GM23338 (cell line): ENCODE results near the gene ACADS. TPM values are rescaled to one million over a fixed set of nuclear protein-coding genes. Genes with fewer than 3 reads are reported as not detected.

Source experiments
- ATAC-seq: fragments of 200-7000 bp; cut with Tn5 transposase; 3 replicates; pipeline ENCODE4 v1.9.1; 2020
- DNase-seq: peaks from one replicate; pipeline ENCODE4 v3.0.0-alpha.2; 2015; ENCODE audit warnings: low spot score
- H2AFZ ChIP-seq: fragments of 200-600 bp; sonication (generic); 2 replicates; pipeline ENCODE4 v1.8.0; 2016; ENCODE audit warnings: antibody characterized with exemption, mild to moderate bottlenecking, moderate library complexity
- H3F3A ChIP-seq: fragments of 200-600 bp; sonication (generic); replicated peaks from 2 replicates; pipeline ENCODE4 v1.8.0; 2017; ENCODE audit warnings: antibody characterized with exemption, mixed run types, low read depth
- H3K27ac ChIP-seq: fragments of 200-600 bp; sonication (generic); 2 replicates; pipeline ENCODE4 v1.6.1; 2016; ENCODE audit warnings: low read depth
- H3K27me3 ChIP-seq: fragments of 200-600 bp; sonication (generic); 2 replicates; pipeline ENCODE4 v1.8.0; 2016; ENCODE audit warnings: mild to moderate bottlenecking, mixed run types, moderate library complexity; ENCODE audit not compliant: insufficient read depth
- H3K36me3 ChIP-seq: fragments of 200-600 bp; sonication (generic); 2 replicates; pipeline ENCODE4 v1.8.0; 2016; ENCODE audit warnings: mild to moderate bottlenecking; ENCODE audit not compliant: insufficient read depth
- H3K4me1 ChIP-seq: fragments of 200-600 bp; sonication (generic); 2 replicates; pipeline ENCODE4 v1.8.0; 2016; ENCODE audit warnings: mild to moderate bottlenecking, moderate library complexity; ENCODE audit not compliant: insufficient read depth
- H3K4me2 ChIP-seq: fragments of 200-600 bp; sonication (generic); 2 replicates; pipeline ENCODE4 v1.7.1; 2017; ENCODE audit warnings: mixed run types
- H3K4me3 ChIP-seq: fragments of 200-600 bp; sonication (generic); 2 replicates; pipeline ENCODE4 v1.6.1; 2016; ENCODE audit warnings: mixed run types
- H3K79me2 ChIP-seq: fragments of 200-600 bp; sonication (generic); replicated peaks from 2 replicates; pipeline ENCODE4 v1.8.0; 2017; ENCODE audit warnings: mild to moderate bottlenecking; ENCODE audit not compliant: insufficient read depth
- H3K9me2 ChIP-seq: fragments of 200-600 bp; sonication (generic); 2 replicates; pipeline ENCODE4 v1.8.0; 2017; ENCODE audit not compliant: insufficient read depth
- H4K20me1 ChIP-seq: fragments of 200-600 bp; sonication (generic); replicated peaks from 2 replicates; pipeline ENCODE4 v1.8.0; 2017; ENCODE audit warnings: mild to moderate bottlenecking; ENCODE audit not compliant: insufficient read depth
- H3K27ac Mint-ChIP-seq: 2 replicates; pipeline ENCODE4 v1.8.0; 2020; ENCODE audit warnings: inconsistent platforms, mild to moderate bottlenecking, moderate library complexity, mixed read lengths
- H3K27me3 Mint-ChIP-seq: 3 replicates; pipeline ENCODE4 v1.8.0; 2022; ENCODE audit warnings: low read depth, mild to moderate bottlenecking, moderate library complexity, mixed read lengths, inconsistent platforms; ENCODE audit not compliant: insufficient read depth, poor library complexity
- H3K36me3 Mint-ChIP-seq: 3 replicates; pipeline ENCODE4 v1.8.0; 2021; ENCODE audit warnings: low read depth, mild to moderate bottlenecking, inconsistent platforms, moderate library complexity, mixed read lengths
- H3K4me1 Mint-ChIP-seq: 3 replicates; pipeline ENCODE4 v1.8.0; 2020; ENCODE audit warnings: mild to moderate bottlenecking, inconsistent platforms, mixed read lengths
- H3K4me3 Mint-ChIP-seq: 3 replicates; pipeline ENCODE4 v1.8.0; 2021; ENCODE audit warnings: moderate library complexity, mild to moderate bottlenecking, inconsistent platforms, mixed read lengths
- H3K9me3 Mint-ChIP-seq: 3 replicates; pipeline ENCODE4 v1.8.0; 2020; ENCODE audit warnings: moderate library complexity, mild to moderate bottlenecking, inconsistent platforms, mixed read lengths
- CREB1 ChIP-seq: fragments of 250-450 bp; sonication (Bioruptor Pico); IDR thresholded peaks from 2 replicates; pipeline ENCODE4 v1.5.0; 2020; ENCODE audit warnings: low read depth, mild to moderate bottlenecking, moderate library complexity
- EZH2 ChIP-seq: fragments of 200-600 bp; sonication (generic); IDR thresholded peaks from one replicate; pipeline ENCODE4 v1.8.0; 2017; ENCODE audit warnings: antibody characterized with exemption, mild to moderate bottlenecking, low read depth; ENCODE audit not compliant: unreplicated experiment
- EZH2phosphoT487 ChIP-seq: fragments of 200-600 bp; sonication (generic); IDR thresholded peaks from one replicate; pipeline ENCODE4 v1.8.1; 2018; ENCODE audit warnings: antibody characterized with exemption; ENCODE audit not compliant: unreplicated experiment
- JUNB ChIP-seq: IDR thresholded peaks from one replicate; pipeline ENCODE4 v1.6.1; 2016; ENCODE audit warnings: antibody characterized with exemption; ENCODE audit not compliant: unreplicated experiment
- NANOG ChIP-seq: IDR thresholded peaks from 2 replicates; pipeline ENCODE4 v1.6.1; 2016; ENCODE audit warnings: antibody characterized with exemption, borderline replicate concordance
- POLR2AphosphoS5 ChIP-seq: IDR thresholded peaks from 2 replicates; pipeline ENCODE4 v1.6.1; 2016; ENCODE audit warnings: antibody characterized with exemption, low read depth
- STAT1 ChIP-seq: IDR thresholded peaks from one replicate; pipeline ENCODE4 v1.6.1; 2016; ENCODE audit warnings: antibody characterized with exemption; ENCODE audit not compliant: unreplicated experiment
- ZNF114 ChIP-seq: fragments of 250-450 bp; sonication (Bioruptor Pico); IDR thresholded peaks from 2 replicates; pipeline ENCODE4 v1.5.0; 2020; ENCODE audit warnings: mild to moderate bottlenecking, moderate library complexity
- ZNF331 ChIP-seq: fragments of 250-450 bp; sonication (Bioruptor Pico); IDR thresholded peaks from 2 replicates; pipeline ENCODE4 v1.5.0; 2020; ENCODE audit warnings: low read depth, mild to moderate bottlenecking, moderate library complexity
- polyA plus RNA-seq: library from polyadenylated mRNA; unstranded; fragments of >200 nt; fragmentation: Nextera tagmentation; extraction: Ambion mirVana; gene quantifications from 2 replicates; pipeline ENCODE4 v1.2.1, GENCODE V29; 2016
- total RNA-seq: library from RNA; depleted of rRNA; stranded (reverse); fragments of >200 nt; shearing (Covaris generic); gene quantifications from 2 replicates; pipeline ENCODE4 v1.2.3, GENCODE V29; 2014
- TF ChIP-seq, protein P1 (sequence below): IDR thresholded peaks from one replicate; pipeline ENCODE4 v1.6.1; 2018; ENCODE audit warnings: antibody characterized with exemption; ENCODE audit not compliant: unreplicated experiment
- TF ChIP-seq, protein P2 (sequence below), 2 experiments: fragments of 200-600 bp in 1 of 2; sonication (generic) in 1 of 2; conservative IDR thresholded peaks; 2 replicates each; pipeline versions ENCODE4 v1.5.1 to v1.6.1; 2016 to 2017; ENCODE audit warnings: antibody characterized with exemption in 2 of 2, low read depth in 2 of 2, mild to moderate bottlenecking in 2 of 2, moderate library complexity in 1 of 2
- TF ChIP-seq, protein P3 (sequence below): fragments of 250-450 bp; sonication (Bioruptor Pico); IDR thresholded peaks from 2 replicates; pipeline ENCODE4 v1.5.0; 2020; ENCODE audit warnings: mild to moderate bottlenecking, moderate library complexity
- TF ChIP-seq, protein P4 (sequence below): IDR thresholded peaks from 2 replicates; pipeline ENCODE4 v1.6.1; 2016; ENCODE audit warnings: antibody characterized with exemption

ACADS gene
- total and polyA plus RNA-seq, 2 experiments from 2014 or later = 3.1 to 5.7 TPM

DNA sequence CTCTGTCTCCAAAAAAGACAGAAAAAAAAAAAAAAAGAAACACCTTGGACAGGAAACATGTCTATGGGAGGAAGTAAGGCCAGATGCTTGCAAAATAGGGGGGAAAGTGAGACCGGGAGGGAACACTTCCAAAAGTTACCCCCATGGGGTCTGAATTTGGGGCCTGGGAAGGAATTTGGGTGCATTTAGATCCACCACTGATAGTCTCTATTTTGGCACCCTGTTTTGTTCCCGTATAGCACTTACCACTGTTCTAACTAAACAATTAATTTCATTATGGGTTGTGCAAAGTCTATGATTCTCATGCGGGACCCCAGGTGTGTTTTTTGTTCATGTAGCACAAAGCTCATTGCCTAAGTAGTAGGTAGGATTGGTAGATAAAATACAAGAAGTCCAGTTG is 40.1 kb upstream of the ACADS start:
- Mint-ChIP-seq H3K4me3 (peak overlapping the region; percentile 84), H3K27ac (no peak overlapping the region), H3K9me3 (no peaks in the 10 kb centered on the region), H3K36me3 (no peaks in the 10 kb centered on the region; the same call in 2 of the 3 replicates), H3K4me1 (peaks cover 24% of the 10 kb centered on the region), H3K27me3 (peaks cover 2% of the 10 kb centered on the region)
- ATAC-seq (no peak), DNase-seq (no peak)
- Histone ChIP-seq H3F3A (peaks cover 3% of the 10 kb centered on the region; the same call in 1 of the 2 replicates), H4K20me1 (peaks cover 22% of the 10 kb centered on the region; the same call in 1 of the 2 replicates), H3K4me3 (peak overlapping the region; percentile 99), H3K27ac (no peak overlapping the region), H3K27me3 (no peaks in the 10 kb centered on the region), H3K9me2 (no peaks in the 10 kb centered on the region), H3K4me2 (peak overlapping the region; percentile 95), H3K36me3 (no peaks in the 10 kb centered on the region), H3K4me1 (peaks cover 24% of the 10 kb centered on the region), H3K79me2 (peaks cover 33% of the 10 kb centered on the region), H2AFZ (peak overlapping the region; percentile 63)
- TF ChIP-seq CREB1 (CRISPR knock-in tag) = no peak
- no peak for TF ChIP-seq EZH2
- TF ChIP-seq STAT1 = no peak
- TF ChIP-seq, protein P1, sequence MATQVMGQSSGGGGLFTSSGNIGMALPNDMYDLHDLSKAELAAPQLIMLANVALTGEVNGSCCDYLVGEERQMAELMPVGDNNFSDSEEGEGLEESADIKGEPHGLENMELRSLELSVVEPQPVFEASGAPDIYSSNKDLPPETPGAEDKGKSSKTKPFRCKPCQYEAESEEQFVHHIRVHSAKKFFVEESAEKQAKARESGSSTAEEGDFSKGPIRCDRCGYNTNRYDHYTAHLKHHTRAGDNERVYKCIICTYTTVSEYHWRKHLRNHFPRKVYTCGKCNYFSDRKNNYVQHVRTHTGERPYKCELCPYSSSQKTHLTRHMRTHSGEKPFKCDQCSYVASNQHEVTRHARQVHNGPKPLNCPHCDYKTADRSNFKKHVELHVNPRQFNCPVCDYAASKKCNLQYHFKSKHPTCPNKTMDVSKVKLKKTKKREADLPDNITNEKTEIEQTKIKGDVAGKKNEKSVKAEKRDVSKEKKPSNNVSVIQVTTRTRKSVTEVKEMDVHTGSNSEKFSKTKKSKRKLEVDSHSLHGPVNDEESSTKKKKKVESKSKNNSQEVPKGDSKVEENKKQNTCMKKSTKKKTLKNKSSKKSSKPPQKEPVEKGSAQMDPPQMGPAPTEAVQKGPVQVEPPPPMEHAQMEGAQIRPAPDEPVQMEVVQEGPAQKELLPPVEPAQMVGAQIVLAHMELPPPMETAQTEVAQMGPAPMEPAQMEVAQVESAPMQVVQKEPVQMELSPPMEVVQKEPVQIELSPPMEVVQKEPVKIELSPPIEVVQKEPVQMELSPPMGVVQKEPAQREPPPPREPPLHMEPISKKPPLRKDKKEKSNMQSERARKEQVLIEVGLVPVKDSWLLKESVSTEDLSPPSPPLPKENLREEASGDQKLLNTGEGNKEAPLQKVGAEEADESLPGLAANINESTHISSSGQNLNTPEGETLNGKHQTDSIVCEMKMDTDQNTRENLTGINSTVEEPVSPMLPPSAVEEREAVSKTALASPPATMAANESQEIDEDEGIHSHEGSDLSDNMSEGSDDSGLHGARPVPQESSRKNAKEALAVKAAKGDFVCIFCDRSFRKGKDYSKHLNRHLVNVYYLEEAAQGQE = no peak
- no peak for TF ChIP-seq JUNB
- TF ChIP-seq, protein P2, sequence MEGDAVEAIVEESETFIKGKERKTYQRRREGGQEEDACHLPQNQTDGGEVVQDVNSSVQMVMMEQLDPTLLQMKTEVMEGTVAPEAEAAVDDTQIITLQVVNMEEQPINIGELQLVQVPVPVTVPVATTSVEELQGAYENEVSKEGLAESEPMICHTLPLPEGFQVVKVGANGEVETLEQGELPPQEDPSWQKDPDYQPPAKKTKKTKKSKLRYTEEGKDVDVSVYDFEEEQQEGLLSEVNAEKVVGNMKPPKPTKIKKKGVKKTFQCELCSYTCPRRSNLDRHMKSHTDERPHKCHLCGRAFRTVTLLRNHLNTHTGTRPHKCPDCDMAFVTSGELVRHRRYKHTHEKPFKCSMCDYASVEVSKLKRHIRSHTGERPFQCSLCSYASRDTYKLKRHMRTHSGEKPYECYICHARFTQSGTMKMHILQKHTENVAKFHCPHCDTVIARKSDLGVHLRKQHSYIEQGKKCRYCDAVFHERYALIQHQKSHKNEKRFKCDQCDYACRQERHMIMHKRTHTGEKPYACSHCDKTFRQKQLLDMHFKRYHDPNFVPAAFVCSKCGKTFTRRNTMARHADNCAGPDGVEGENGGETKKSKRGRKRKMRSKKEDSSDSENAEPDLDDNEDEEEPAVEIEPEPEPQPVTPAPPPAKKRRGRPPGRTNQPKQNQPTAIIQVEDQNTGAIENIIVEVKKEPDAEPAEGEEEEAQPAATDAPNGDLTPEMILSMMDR (conservative IDR thresholded peaks at IDR 0.05; ENCODE audit: low read depth in 2 of 2) = no peak
- TF ChIP-seq NANOG = no peak
- TF ChIP-seq POLR2AphosphoS5 = no peak
- no peak for TF ChIP-seq ZNF114 (CRISPR knock-in tag)
- TF ChIP-seq, protein P3, sequence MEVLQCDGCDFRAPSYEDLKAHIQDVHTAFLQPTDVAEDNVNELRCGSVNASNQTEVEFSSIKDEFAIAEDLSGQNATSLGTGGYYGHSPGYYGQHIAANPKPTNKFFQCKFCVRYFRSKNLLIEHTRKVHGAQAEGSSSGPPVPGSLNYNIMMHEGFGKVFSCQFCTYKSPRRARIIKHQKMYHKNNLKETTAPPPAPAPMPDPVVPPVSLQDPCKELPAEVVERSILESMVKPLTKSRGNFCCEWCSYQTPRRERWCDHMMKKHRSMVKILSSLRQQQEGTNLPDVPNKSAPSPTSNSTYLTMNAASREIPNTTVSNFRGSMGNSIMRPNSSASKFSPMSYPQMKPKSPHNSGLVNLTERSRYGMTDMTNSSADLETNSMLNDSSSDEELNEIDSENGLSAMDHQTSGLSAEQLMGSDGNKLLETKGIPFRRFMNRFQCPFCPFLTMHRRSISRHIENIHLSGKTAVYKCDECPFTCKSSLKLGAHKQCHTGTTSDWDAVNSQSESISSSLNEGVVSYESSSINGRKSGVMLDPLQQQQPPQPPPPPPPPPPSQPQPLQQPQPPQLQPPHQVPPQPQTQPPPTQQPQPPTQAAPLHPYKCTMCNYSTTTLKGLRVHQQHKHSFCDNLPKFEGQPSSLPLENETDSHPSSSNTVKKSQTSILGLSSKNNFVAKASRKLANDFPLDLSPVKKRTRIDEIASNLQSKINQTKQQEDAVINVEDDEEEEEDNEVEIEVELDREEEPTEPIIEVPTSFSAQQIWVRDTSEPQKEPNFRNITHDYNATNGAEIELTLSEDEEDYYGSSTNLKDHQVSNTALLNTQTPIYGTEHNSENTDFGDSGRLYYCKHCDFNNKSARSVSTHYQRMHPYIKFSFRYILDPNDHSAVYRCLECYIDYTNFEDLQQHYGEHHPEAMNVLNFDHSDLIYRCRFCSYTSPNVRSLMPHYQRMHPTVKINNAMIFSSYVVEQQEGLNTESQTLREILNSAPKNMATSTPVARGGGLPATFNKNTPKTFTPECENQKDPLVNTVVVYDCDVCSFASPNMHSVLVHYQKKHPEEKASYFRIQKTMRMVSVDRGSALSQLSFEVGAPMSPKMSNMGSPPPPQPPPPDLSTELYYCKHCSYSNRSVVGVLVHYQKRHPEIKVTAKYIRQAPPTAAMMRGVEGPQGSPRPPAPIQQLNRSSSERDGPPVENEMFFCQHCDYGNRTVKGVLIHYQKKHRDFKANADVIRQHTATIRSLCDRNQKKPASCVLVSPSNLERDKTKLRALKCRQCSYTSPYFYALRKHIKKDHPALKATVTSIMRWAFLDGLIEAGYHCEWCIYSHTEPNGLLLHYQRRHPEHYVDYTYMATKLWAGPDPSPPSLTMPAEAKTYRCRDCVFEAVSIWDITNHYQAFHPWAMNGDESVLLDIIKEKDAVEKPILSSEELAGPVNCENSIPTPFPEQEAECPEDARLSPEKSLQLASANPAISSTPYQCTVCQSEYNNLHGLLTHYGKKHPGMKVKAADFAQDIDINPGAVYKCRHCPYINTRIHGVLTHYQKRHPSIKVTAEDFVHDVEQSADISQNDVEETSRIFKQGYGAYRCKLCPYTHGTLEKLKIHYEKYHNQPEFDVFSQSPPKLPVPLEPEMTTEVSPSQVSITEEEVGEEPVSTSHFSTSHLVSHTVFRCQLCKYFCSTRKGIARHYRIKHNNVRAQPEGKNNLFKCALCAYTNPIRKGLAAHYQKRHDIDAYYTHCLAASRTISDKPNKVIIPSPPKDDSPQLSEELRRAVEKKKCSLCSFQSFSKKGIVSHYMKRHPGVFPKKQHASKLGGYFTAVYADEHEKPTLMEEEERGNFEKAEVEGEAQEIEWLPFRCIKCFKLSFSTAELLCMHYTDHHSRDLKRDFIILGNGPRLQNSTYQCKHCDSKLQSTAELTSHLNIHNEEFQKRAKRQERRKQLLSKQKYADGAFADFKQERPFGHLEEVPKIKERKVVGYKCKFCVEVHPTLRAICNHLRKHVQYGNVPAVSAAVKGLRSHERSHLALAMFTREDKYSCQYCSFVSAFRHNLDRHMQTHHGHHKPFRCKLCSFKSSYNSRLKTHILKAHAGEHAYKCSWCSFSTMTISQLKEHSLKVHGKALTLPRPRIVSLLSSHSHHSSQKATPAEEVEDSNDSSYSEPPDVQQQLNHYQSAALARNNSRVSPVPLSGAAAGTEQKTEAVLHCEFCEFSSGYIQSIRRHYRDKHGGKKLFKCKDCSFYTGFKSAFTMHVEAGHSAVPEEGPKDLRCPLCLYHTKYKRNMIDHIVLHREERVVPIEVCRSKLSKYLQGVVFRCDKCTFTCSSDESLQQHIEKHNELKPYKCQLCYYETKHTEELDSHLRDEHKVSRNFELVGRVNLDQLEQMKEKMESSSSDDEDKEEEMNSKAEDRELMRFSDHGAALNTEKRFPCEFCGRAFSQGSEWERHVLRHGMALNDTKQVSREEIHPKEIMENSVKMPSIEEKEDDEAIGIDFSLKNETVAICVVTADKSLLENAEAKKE (CRISPR knock-in tag) = no peak
- no peak for TF ChIP-seq EZH2phosphoT487
- TF ChIP-seq, protein P4, sequence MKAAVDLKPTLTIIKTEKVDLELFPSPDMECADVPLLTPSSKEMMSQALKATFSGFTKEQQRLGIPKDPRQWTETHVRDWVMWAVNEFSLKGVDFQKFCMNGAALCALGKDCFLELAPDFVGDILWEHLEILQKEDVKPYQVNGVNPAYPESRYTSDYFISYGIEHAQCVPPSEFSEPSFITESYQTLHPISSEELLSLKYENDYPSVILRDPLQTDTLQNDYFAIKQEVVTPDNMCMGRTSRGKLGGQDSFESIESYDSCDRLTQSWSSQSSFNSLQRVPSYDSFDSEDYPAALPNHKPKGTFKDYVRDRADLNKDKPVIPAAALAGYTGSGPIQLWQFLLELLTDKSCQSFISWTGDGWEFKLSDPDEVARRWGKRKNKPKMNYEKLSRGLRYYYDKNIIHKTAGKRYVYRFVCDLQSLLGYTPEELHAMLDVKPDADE = no peak
- no peak for TF ChIP-seq ZNF331
